B cell (primary cell): ENCODE results near the gene CDRT4. TPM values are rescaled to one million over a fixed set of nuclear protein-coding genes. Genes with fewer than 3 reads are reported as not detected.

Source experiments
- ATAC-seq: fragments of 200-7000 bp; cut with Tn5 transposase; one replicate; pipeline ENCODE4 v1.10.0; 2021; ENCODE audit warnings: low read depth, mild to moderate bottlenecking, moderate number of reproducible peaks, moderate library complexity
- CTCF ChIA-PET: fragments of 350-600 bp; sonication (Branson Sonifier 250); formaldehyde crosslinking; loops from one replicate; lab custom pipeline; 2021; ENCODE audit warnings: antibody characterized with exemption, inconsistent platforms; lab: Charles Lee
- POLR2A ChIA-PET: fragments of 350-600 bp; sonication (Branson Sonifier 250); formaldehyde crosslinking; loops from one replicate; lab custom pipeline; 2021; ENCODE audit warnings: antibody characterized with exemption; lab: Charles Lee
- DNase-seq: peaks from one replicate; pipeline ENCODE4 v3.0.0; 2013
- H2AFZ ChIP-seq: 2 replicates; pipeline ENCODE4 v1.6.1; 2012; ENCODE audit warnings: mild to moderate bottlenecking, low read depth, low read length; ENCODE audit not compliant: insufficient read depth, poor library complexity, severe bottlenecking
- H3K27ac ChIP-seq, 2 donors: 1 replicate in 1 of 2; 2 replicates in 1 of 2; pipeline ENCODE4 v1.5.1; 2012 to 2013; ENCODE audit warnings: low read length in 2 of 2, mild to moderate bottlenecking in 2 of 2, moderate library complexity in 1 of 2
- H3K27me3 ChIP-seq, 4 experiments: fragments of 200-600 bp in 1 of 4; sonication (generic) in 1 of 4; replicated peaks in 1 of 4; 1 replicate in 2 of 4; 2 replicates in 2 of 4; pipeline versions ENCODE4 v1.6.1 to v1.7.0; 2013 to 2016; ENCODE audit warnings: low read length in 3 of 4, mild to moderate bottlenecking in 2 of 4, mixed read lengths in 1 of 4, moderate library complexity in 1 of 4; ENCODE audit not compliant: insufficient read depth in 4 of 4, control insufficient read depth in 3 of 4; ENCODE audit errors: control extremely low read depth in 1 of 4
- H3K36me3 ChIP-seq, 2 experiments: replicated peaks in 1 of 2; 1 replicate in 1 of 2; 2 replicates in 1 of 2; pipeline versions ENCODE4 v1.6.1 to v1.7.1; 2013; ENCODE audit warnings: low read length in 1 of 2; ENCODE audit not compliant: insufficient read depth in 2 of 2, control insufficient read depth in 1 of 2; ENCODE audit errors: control extremely low read depth in 1 of 2, extremely low read depth in 1 of 2
- H3K4me1 ChIP-seq, 2 donors: fragments of 200-600 bp in 1 of 2; sonication (generic) in 1 of 2; 1 replicate in 1 of 2; 2 replicates in 1 of 2; pipeline versions ENCODE4 v1.5.1 to v1.6.1; 2013 to 2017; ENCODE audit warnings: low read length in 2 of 2; ENCODE audit not compliant: control insufficient read depth in 2 of 2, insufficient read depth in 2 of 2
- H3K4me2 ChIP-seq: replicated peaks from 2 replicates; pipeline ENCODE3; 2012; ENCODE audit warnings: mild to moderate bottlenecking, low read depth, low read length; ENCODE audit not compliant: poor library complexity, severe bottlenecking
- H3K4me3 ChIP-seq, 5 experiments: fragments of 200-600 bp in 1 of 5; sonication (generic) in 1 of 5; 1 replicate in 3 of 5; 2 replicates in 2 of 5; pipeline versions ENCODE4 v1.5.1 to v1.7.0; 2011 to 2016; ENCODE audit warnings: low read length in 4 of 5, mild to moderate bottlenecking in 4 of 5, low read depth in 2 of 5, control low read depth in 1 of 5, moderate library complexity in 1 of 5; ENCODE audit not compliant: insufficient read depth in 1 of 5; ENCODE audit errors: control extremely low read depth in 1 of 5, extremely low read depth in 1 of 5
- H3K79me2 ChIP-seq: fragments of 200-600 bp; sonication (generic); one replicate; pipeline ENCODE4 v1.6.0; 2016; ENCODE audit warnings: low read length; ENCODE audit not compliant: control insufficient read depth, insufficient read depth
- H3K9ac ChIP-seq: fragments of 200-600 bp; sonication (generic); 2 replicates; pipeline ENCODE4 v1.6.1; 2017; ENCODE audit warnings: mild to moderate bottlenecking, low read length, moderate library complexity
- H3K9me3 ChIP-seq, 3 donors: one replicate each; pipeline versions ENCODE4 v1.6.1 to v1.7.1; 2013; ENCODE audit warnings: low read length in 2 of 3; ENCODE audit not compliant: control insufficient read depth in 2 of 3, insufficient read depth in 1 of 3; ENCODE audit errors: control extremely low read depth in 1 of 3
- H4K20me1 ChIP-seq: 2 replicates; pipeline ENCODE4 v1.6.0; 2012; ENCODE audit warnings: mild to moderate bottlenecking, low read length; ENCODE audit not compliant: insufficient read depth, control insufficient read depth, poor library complexity, severe bottlenecking
- H3K27ac Mint-ChIP-seq: one replicate; pipeline ENCODE4 v1.8.0; 2021; ENCODE audit warnings: mixed read lengths
- H3K27me3 Mint-ChIP-seq: one replicate; pipeline ENCODE4 v1.8.0; 2021; ENCODE audit warnings: mixed read lengths
- H3K4me1 Mint-ChIP-seq: one replicate; pipeline ENCODE4 v1.8.0; 2021; ENCODE audit warnings: mixed read lengths
- H3K4me3 Mint-ChIP-seq: one replicate; pipeline ENCODE4 v1.8.0; 2021; ENCODE audit warnings: mixed read lengths
- H3K9me3 Mint-ChIP-seq: one replicate; pipeline ENCODE4 v1.8.0; 2022; ENCODE audit warnings: mixed read lengths; ENCODE audit not compliant: insufficient read depth
- CTCF ChIP-seq: fragments of 200-600 bp; IDR thresholded peaks from one replicate; pipeline ENCODE4 v1.8.0; 2022; ENCODE audit warnings: antibody characterized with exemption, mild to moderate bottlenecking
- EZH2 ChIP-seq: IDR thresholded peaks from 2 replicates; pipeline ENCODE4 v1.6.1; 2012; ENCODE audit warnings: borderline replicate concordance, low read depth, mild to moderate bottlenecking, moderate library complexity, low read length; ENCODE audit not compliant: insufficient read depth, poor library complexity, severe bottlenecking
- WGBS: methylation state at CpG from one replicate; pipeline ENCODE4 v1.1.5; 2013; ENCODE audit warnings: missing lambda C conversion rate; ENCODE audit not compliant: insufficient coverage; 5-methylcytosine and 5-hydroxymethylcytosine counted together
- intact Hi-C: fragments of 100-400 bp; cut with micrococcal nuclease; formaldehyde crosslinking; loops from one replicate; pipeline ENCODE4 v1.10.0; 2022
- polyA plus RNA-seq: library from polyadenylated mRNA; depleted of rRNA; stranded (reverse); fragments of >200 nt; gene quantifications from 2 replicates; pipeline ENCODE4 v1.2.3, GENCODE V29; 2012
- total RNA-seq, 2 donors: library from RNA; stranded (reverse); fragments of 120-200 nt in 1 of 2; gene quantifications; 1 replicate in 1 of 2; 2 replicates in 1 of 2; pipeline versions ENCODE4 v1.2.3 to v1.2.4, GENCODE V29; 2013 to 2022

Gene CDRT4
- total and polyA plus RNA-seq, 2 donors (not counting 1 experiment from before 2014, with no cell fraction given), result 11.6 to 23.0 TPM

GRCh38 chr17:15395091-15395490 is 72.3 kb downstream of the CDRT4 start:
- WGBS, result 63% methylated on average over 3 of the region's 4 CpGs
- Mint-ChIP-seq H3K9me3 (peaks cover 3% of the 10 kb centered on the region), H3K4me3 (no peak overlapping the region), H3K27me3 (peaks cover 27% of the 10 kb centered on the region), H3K4me1 (no peaks in the 10 kb centered on the region), H3K27ac (no peak overlapping the region)
- Histone ChIP-seq H3K79me2 (no peaks in the 10 kb centered on the region), H3K4me2 (no peak overlapping the region), H3K27me3 (no peaks in the 10 kb centered on the region), H4K20me1 (no peaks in the 10 kb centered on the region), H3K4me1 (no peaks in the 10 kb centered on the region), H3K27ac (no peak overlapping the region), H2AFZ (no peak overlapping the region), H3K9ac (no peak overlapping the region), H3K36me3 (no peaks in the 10 kb centered on the region), H3K9me3 (no peaks in the 10 kb centered on the region), H3K4me3 (no peak overlapping the region)
- no peak for TF ChIP-seq EZH2
- ATAC-seq (no peak), DNase-seq (no peak)
- ChIA-PET POLR2A (no interaction called here), CTCF (no interaction called here)
- intact Hi-C loops, result no loop called here

GRCh38 chr17:15393414-15393813 is 74.0 kb downstream of the CDRT4 start:
- H3K9me3 ChIP-seq, result no peaks in the 10 kb centered on the region
- no peaks in the 10 kb centered on the region for H3K4me1 Mint-ChIP-seq

More at GRCh38 chr17:15393414-15393813, 74.0 kb downstream of the CDRT4 start:
- peaks cover 3% of the 10 kb centered on the region for H3K9me3 Mint-ChIP-seq
- ChIA-PET CTCF (no interaction called here), POLR2A (no interaction called here)
- H3K4me3 Mint-ChIP-seq, result no peak overlapping the region
- Histone ChIP-seq H3K9ac (no peak overlapping the region), H3K36me3 (no peaks in the 10 kb centered on the region), H3K4me2 (no peak overlapping the region), H3K27ac (no peak overlapping the region), H3K27me3 (no peaks in the 10 kb centered on the region), H4K20me1 (no peaks in the 10 kb centered on the region), H3K4me3 (no peak overlapping the region), H3K4me1 (no peaks in the 10 kb centered on the region), H2AFZ (no peak overlapping the region), H3K79me2 (no peaks in the 10 kb centered on the region)
- WGBS, result 92% methylated on average over 7 of the region's 7 CpGs
- DNase-seq (no peak), ATAC-seq (no peak)
- peaks cover 27% of the 10 kb centered on the region for H3K27me3 Mint-ChIP-seq
- intact Hi-C loops, result no loop called here
- no peak for TF ChIP-seq CTCF
- no peak for TF ChIP-seq EZH2
- no peak overlapping the region for H3K27ac Mint-ChIP-seq
